Adipose tissue (tissue), 3 donors: ENCODE data around the gene PRDM16. TPM values are rescaled to one million over a fixed set of nuclear protein-coding genes. Genes with fewer than 3 reads are reported as not detected.

Experiments used
- H3K27ac ChIP-seq: one replicate; pipeline ENCODE4 v1.5.1; 2013; ENCODE audit warnings: low read depth, low read length
- WGBS, 3 donors: extraction: QIAGEN DNeasy Blood & Tissue Kit; methylation state at CpG; one replicate each; pipeline ENCODE4 v1.1.7; 2013; 5-methylcytosine and 5-hydroxymethylcytosine counted together
- polyA plus RNA-seq, 3 donors: library from polyadenylated mRNA; stranded (reverse); fragments of 200-250 nt; gene quantifications; one replicate each; pipeline ENCODE4 v1.2.3, GENCODE V29; 2013
- donor health status: healthy with polysubstance abuse.
- donor health status: Bipolar disorder and iron deficiency.
- donor health status: healthy.

The PRDM16 gene
- polyA plus RNA-seq, 3 donors: 1.6 to 3.6 (median 1.6) TPM

DNA sequence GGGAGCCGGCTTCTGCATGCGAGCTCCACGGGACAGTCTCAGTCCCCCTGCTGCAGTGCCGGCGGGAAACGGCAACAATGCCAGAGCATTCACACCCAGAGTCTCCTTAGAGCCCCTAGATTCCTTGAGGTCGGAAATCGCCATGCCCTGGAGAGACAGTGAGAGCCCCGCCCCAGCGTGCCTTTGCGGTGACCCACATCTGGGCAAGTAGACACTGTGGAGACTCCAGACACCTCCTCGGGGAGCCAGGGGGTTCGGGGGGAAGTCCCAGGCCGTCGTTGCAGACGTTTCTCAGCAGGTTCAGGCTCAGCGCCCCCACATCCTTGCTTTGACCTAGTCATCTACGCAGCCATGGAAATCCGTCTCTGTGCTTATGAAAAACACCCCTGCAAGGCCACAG is 304.2 kb downstream of the PRDM16 start:
- WGBS, 3 donors: 80 to 90% (median 85%) methylated on average over 19 of the region's 19 CpGs
- H3K27ac ChIP-seq: no peak overlapping the region

DNA sequence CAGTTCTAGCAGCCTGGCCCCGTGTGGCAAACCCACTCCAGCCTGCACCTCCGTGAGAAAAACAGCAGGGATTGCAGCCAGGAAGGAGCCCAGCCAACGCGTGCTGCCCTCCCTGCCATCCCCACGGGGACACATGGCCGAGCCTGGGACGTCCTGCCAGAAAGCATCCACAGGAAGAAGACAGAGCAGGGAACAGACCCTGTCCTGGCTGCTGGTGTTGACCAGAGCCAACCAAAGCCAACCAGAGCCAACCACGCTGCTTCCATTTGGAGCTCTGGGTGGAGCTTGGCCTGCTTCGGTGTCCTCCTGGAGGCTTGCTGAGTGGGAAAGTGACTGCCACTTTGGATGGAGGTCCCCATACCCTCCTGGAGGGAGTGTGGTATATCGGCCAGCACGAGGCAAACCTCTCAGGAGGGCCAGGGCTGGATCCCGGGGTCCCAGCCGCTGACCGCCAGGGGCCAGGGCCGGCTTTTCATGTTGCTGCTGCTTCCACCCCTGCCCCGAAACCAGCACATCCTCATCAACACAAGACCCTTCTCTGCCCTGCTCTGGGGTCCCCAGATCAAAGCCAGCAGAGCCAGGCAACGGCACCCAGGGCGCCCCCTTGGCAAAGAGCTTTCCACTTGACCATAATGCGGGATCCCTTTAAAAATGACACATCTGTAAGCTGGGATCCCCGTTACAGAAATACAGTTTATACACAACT is 304.9 kb downstream of the PRDM16 start:
- no peak overlapping the region for H3K27ac ChIP-seq
- WGBS, 3 donors: 76 to 89% (median 81%) methylated on average over 19 to 20 of the region's 20 CpGs

DNA sequence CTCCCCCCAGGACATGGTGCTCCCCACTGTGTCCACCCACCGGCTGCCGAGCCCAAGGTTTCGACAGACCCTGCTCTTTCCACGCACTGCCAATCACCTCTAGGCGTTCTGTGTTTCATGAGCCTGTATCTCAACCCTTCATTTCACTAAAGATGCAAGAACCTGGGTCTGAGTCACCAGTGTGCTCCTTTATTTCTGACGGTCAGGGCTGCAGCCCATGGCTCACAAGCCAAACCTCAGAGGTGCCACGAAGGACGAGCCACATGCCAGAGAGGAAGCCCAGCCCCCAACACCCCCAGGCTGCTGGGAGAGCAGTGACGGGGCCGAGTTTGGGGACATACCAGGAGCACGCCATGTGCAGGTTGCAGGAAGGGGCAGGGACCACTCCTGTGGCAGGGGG is 306.2 kb downstream of the PRDM16 start:
- 58 to 84% (median 58%) methylated on average over 11 of the region's 11 CpGs for WGBS, 3 donors
- no peak overlapping the region for H3K27ac ChIP-seq

DNA sequence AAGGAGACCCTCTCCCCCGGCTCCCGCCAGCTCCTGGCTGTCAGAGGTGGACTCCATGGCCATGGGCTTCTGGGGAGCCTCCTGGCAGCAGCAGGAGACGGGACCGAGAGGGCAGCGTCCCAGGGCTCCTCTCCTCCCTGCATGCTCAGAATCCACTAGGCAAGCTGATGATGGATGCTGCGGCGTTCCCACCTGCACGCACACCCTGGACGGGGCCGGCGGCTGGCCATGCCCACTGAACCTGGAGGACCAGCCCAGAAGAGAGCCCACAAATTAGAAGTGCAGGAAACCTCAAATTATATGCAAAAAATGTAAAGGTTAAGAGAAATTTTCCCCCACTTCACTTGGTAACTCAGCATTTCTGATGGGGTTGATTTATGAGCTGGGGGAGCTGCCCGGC is 308.2 kb downstream of the PRDM16 start:
- 79 to 92% (median 88%) methylated on average over 12 of the region's 12 CpGs for WGBS, 3 donors
- H3K27ac ChIP-seq: no peak overlapping the region

DNA sequence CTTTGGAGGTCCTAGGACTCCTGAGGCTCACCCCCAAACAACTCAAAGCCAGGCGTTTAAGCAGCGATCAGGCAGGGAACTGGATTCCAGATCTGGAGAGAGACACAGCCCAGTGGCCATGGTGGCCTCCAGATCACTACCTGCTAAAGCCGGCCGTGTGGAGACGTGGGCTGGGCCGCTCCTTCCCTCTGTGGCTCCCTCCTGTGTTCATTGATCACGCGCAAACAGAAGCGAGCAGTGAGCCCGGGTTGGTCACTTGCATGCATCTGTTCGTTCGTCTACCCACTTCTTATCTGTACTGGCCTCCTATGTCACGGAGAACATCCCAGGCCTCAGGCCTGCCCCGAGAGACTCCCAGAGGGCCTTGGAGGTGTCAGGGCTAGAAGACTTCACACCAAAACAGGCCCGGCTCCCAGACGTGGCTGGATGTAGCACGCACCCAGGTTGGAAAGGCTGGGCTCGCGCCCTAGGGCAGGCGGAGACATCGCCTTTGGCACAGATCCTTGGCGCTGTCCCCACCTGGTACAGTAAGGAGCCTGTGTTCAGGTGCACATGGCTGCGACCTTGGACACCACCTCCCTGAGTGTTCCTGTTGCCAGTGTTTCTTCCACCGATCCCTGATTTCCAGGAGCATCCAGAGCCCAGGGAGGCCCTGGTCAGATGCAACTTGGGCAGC is 308.7 kb downstream of the PRDM16 start:
- no peak overlapping the region for H3K27ac ChIP-seq
- WGBS, 3 donors: 78 to 84% (median 79%) methylated on average over 24 of the region's 24 CpGs

DNA sequence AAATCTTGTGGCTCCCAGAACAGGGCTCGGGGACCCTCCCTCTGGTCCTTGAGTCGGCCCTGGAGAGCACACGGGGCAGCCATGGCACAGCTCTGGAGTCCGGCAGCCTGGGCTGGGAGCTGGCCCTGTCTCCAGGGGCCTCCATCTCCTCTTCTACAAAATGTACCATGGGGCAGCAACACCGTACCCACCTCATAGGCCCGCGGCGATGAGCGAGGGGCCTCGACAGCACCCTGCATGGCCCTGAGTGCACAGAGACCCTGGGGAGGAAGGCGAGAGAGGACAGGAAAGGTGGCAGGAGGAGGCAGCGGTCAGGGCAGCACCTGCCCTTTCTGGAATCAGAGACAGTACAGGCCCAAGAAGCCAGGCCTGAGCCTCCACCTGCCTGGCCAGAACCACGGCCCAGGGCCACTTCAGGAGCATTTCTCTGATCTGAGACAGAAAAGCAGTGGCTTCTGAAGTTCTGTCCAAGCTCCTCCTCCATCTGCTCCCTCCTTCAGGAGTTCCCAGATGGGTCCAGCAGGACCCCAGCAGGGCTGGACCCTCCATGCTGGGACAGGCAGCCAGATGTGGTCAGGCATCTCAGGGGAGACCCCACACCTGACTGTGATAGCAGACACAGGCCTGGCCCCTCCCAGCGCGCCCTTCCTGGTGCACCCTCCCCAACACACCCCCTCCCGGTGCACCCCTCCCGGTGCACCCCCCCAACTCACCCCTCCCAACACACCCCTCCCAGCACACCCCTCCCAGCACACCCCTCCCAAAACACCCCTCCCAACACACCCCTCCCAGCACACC is 309.6 kb downstream of the PRDM16 start:
- 90 to 94% (median 92%) methylated on average over 16 to 17 of the region's 17 CpGs for WGBS, 3 donors

DNA sequence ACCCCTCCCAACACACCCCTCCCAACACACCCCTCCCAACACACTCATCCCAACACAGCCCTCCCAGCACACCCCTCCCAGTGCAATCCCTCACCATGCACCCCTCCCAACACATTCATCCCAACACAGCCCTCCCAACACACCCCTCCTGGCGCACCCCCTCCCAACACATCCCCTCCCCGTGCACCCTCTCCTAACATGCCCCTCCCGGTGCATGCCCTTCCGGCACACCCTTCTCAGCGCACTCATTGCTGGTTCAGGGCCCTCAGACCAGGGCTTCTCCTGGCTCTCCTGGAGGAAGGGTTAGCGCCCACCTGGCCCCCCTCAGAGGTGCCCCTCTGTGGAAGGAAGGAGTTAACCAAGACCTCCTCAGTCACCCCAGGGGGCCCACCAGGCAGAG is 310.9 kb downstream of the PRDM16 start:
- H3K27ac ChIP-seq: no peak overlapping the region
- WGBS, 3 donors: 84 to 86% (median 85%) methylated on average over 6 of the region's 6 CpGs

More for the DNA sequence above, 309.6 kb downstream of the PRDM16 start:
- no peak overlapping the region for H3K27ac ChIP-seq

DNA sequence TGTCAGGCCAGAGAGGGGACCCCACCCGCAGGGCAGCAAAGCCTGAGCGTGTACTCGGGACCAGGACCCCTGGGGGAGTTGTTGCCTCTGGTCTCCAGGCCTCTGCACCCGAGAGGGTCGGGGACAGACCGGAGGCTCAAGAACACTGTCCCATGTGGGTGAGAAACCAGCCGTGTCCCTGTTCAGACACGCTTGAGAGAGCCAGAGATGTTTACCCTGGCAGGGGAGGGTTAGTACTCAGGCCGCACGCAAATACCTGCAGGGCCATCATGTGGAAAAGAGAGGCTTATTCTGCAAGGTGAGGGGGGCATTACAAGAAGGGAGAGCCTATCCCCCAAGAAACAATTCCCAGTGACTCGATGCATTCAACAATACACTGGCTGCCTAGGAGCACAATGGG is 311.5 kb downstream of the PRDM16 start:
- H3K27ac ChIP-seq: no peak overlapping the region
- 87 to 91% (median 87%) methylated on average over 11 of the region's 11 CpGs for WGBS, 3 donors

DNA sequence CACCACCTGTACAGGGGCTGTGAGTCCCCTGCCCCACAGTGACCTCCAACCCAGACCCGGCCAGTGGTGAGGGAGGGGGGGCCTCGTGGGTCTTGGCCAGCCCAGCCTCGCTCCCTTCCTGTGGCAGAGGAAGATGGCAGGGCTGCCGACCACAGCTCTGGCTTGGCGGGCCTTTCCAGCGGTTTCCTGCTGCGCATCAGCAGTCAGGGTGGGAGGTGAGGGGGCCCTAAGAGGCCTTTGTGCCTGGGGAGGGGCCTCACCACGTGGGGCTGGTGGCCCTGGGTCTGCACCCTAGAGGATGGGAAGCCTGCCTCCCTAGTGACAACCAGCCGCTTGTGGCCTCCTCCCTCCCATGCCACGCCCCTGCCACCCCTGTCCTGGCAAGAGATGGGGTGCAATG is 312.9 kb downstream of the PRDM16 start:
- WGBS, 3 donors: 43 to 72% (median 52%) methylated on average over 6 to 10 of the region's 10 CpGs
- no peak overlapping the region for H3K27ac ChIP-seq

DNA sequence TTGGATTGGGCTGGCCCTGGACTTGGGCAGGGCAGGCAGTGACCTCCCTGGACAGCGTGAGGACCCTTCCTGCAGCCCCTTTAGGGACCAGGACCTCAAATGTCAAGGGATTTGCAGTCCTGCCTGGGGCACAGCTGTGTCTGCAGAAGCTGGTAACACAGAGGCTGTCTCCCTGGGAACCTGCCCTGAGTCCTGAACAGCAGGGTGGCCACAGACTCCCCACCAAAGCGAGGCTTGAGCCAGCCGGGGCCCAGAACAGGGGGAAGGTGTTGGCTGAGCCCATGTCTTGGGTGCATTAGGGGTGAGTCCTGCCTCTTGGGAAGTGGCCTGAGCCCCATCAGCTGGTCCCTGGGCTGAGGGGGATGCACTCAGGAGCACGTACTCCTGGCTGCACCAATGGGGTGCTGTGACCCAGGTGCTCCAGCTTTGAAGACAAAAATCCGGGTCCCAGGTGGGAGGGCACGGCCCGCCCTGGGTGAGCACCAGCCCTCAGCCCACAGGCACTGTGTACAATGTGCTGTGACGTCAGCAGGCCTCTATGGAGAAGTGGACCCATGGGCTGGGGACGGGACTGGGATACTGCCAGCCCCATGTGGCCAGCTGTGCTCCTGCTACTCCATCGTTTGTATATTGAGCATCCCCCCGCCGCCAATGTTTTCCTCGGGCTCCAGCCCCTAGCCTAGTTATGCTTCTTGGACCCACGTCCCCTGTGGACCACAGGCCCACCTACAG is 313.5 kb downstream of the PRDM16 start:
- WGBS, 3 donors: 82 to 85% (median 83%) methylated on average over 14 of the region's 14 CpGs
- H3K27ac ChIP-seq: no peak overlapping the region

DNA sequence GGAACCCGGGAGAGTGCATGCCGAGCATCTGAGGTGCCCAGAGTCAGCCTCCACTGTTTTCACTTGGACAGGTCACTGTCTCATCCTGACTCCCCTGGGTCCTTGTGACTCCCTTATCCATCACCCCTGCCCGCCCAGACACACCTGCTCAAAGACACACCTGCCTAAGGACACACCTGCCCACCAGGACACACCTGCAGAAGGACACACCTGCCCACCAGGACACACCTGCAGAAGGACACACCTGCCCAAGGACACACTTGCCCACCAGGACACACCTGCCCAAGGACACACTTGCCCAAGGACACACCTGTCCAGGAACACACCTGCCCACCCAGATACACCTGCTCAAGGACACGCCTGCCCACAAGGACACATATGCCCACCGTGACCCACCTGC is 314.7 kb downstream of the PRDM16 start:
- 70 to 85% (median 82%) methylated on average over 5 of the region's 5 CpGs for WGBS, 3 donors
- H3K27ac ChIP-seq: no peak overlapping the region

DNA sequence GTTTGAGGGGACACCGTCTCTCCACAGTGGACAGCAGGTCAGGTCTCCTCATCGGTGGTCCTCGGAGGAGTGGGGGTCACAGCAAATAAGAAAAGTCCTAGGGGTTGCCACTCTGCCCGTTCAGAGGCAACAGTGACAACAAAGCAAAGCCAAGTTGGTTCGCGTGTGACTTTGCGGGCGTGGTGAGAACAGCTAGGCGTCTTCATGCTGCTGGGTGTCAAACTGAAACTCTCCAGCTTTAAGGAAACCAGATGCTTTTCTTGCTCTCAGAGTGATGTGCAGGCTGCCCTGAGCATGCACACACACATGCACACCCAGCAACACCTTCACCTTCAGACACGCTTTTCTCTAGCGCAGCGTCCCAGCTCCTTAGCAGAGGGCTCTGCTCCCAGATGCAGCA is 315.4 kb downstream of the PRDM16 start:
- H3K27ac ChIP-seq: no peak overlapping the region
- 65 to 77% (median 69%) methylated on average over 12 of the region's 12 CpGs for WGBS, 3 donors

DNA sequence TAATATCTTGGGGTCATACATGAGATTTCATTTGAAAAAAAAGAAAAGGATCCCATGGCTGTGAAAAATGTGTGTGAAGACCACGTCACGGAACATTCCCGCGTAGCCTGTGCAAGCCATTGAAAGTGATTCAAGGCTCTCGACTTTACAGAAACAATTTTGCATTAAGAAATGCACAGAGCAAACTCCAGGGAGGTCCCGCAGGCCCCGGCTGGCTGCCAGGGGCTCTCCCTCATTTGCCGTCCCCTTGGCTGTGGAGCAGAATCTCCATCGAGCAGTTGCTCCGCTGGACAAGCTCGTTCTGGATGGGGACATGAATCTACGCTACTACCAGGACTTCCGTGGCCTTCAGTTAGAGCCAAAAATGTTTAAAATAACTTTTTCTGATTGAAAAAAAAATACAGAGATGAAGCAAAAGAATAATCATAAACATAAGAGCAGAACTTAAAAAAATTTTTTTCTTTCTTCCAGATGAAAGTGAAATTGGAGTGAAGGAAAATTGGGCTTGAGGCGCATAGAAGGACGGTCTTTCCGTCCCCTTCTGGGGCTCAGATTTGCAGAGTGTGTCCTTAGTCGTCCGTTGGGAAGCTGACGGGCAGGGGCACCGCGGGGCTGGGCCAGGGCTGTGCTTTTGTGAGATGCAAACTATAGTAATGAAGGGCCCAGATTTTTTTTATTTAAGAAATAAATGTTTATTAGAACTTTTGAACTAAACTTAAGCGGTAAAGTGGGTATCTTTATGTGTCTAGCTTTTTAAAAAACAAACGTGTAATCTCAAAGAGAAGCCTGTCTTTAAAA is 317.4 kb downstream of the PRDM16 start:
- WGBS, 3 donors: 82 to 93% (median 89%) methylated on average over 23 of the region's 23 CpGs
- no peak overlapping the region for H3K27ac ChIP-seq

DNA sequence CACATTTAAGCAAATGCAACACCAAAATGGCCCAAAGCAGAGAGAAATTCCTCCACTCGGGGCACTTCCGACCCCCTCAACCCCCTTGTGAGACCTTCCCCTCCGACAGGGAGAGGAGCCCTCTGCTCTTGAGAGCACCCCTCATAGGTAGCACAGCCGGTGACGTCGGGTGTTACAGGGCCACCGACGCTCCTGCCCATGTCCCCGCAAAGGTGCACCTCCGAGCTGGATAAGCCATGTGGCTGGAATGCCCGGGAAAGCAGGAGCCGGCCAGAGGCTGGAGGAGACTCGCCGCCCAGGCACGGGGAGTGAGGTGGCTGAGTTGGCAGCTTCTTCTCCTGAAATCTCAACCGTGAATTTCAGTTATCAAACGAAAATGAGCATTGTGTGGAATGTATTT is 318.4 kb downstream of the PRDM16 start:
- no peak overlapping the region for H3K27ac ChIP-seq
- WGBS, 3 donors: 76 to 84% (median 77%) methylated on average over 17 of the region's 17 CpGs

DNA sequence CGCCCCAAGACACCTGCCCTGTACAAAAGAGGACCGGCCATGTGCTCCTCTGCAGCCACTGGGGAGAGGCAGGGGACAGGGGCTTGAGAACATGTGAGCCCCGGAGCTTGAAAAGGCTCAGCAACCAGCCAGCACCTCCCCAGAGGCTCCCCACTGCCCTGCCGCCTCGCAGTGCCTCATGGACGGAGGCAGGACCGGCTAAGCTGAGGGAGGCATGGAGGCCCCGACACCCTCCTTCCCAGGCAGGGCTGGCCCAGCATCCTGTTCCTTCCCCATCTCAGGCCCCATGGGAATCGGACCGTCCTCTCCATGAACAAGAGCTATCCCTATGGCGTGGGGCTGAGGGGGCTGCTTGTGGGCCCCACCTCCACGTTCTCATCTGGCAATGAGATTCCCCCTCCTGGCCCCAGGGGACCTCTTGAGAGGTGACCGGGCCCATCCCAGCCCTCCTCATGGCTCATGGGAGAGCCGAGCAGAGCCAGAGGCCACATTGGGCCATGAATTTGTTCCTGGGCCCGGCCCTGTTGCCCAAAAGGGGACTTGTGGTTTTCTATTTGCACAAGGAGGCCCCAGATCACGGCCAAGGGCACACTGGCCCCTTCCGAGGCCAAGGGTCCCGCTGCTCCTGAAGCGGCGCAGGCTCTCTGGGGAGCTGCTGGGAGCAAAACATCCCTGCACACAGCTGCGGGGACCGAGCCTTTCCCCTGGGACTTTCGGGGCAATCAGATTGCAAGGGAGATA is 320.3 kb downstream of the PRDM16 start:
- WGBS, 3 donors: 60 to 86% (median 74%) methylated on average over 23 of the region's 23 CpGs
- H3K27ac ChIP-seq: no peak overlapping the region

DNA sequence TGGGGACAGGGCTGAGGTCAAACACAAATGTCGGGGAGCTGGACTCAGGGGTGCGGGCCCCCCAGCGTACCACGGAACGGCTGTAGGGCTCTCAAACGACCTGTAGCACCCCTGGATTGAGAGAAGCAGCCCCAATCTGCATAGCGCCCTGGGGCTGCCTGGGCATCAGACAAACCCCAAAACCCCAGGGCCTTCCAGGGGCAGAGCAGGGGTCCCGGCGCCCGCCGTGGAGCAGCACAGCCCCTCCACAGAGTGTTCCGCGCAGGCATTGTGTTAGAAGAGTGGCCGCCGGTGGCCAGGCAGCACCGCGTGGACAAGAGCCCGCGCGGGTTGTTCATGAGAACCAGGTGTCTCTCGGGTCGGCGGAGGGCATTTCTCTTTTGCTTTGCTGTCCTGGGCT is 321.3 kb downstream of the PRDM16 start:
- H3K27ac ChIP-seq: no peak overlapping the region
- WGBS, 3 donors: 87 to 92% (median 91%) methylated on average over 22 to 23 of the region's 23 CpGs

DNA sequence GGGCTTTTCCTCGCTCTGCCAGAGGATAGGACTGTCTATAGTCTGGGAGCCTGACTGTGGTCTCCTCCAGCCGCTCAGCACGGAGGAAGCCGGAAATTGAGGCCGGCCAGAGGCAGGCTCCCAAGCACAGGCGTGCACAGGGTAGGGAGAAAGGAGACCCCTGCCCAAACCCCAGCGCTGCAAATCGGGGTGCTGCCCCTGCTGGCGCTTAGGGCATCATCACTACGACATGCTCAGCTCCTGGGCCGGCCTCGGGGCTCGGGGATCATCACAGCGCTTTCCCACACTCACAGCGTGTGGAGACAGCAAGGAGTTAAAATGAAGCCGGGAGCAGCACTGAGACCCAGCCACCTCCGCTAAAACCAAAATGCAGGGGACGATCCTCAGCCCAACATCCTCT is 322.7 kb downstream of the PRDM16 start:
- H3K27ac ChIP-seq: no peak overlapping the region
- 55 to 80% (median 62%) methylated on average over 18 of the region's 18 CpGs for WGBS, 3 donors
